ENCODE measurements around the gene GPRASP2.
A peak's percentile ranks its signal among the peaks of the same experiment; 100 is the strongest.
"Not testable (repeated sequence)": the region's sequence is repeated elsewhere in the genome, so short reads cannot be mapped to it uniquely, and the experiment has no call there.

The GPRASP2 gene

GRCh38 chrX:102720237-102721168 lies 8.3 kb downstream of the GPRASP2 start, which contains the start of gene GPRASP3:
Gene GPRASP3, plus strand, starts transcription at chrX:102720743. Its CDS starts 28,253 bp downstream, at chrX:102748996.
- ATAC-seq (peak; percentile 97), DNase-seq (ENCODE audit: low spot score in 2 of 2) (peak; percentile 25 to 71)
- Mint-ChIP-seq H3K27ac (peak within 1 kb of the TSS; percentile 95), H3K4me3 (peak within 1 kb of the TSS; percentile 86), H3K9me3 (no peaks in the 10 kb centered on the region), H3K36me3 (no peaks in the 10 kb centered on the region), H3K4me1 (peaks cover 6% of the 10 kb centered on the region)

DNA sequence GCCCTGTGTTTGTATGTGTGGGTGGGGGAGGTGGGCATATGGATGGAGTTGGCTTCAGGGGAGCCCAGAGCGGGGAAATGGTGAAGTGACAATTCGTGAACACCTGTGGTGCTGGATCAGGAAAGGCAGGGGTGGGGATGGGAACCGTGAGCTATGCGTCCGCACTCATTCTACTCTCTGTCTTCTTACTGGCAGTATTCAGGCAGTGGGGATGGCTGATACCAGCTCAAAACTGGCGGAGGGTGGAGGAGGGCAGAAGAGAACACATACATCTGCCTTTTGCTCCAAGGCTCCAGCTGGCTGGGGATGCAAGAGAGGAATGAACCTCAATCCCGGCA lies 8.9 kb downstream of the GPRASP2 start:
- ATAC-seq; H3K36me3 Mint-ChIP-seq; H3K4me1 Mint-ChIP-seq; H3K27ac Mint-ChIP-seq; DNase-seq (ENCODE audit: low spot score in 2 of 2); H3K9me3 Mint-ChIP-seq: not testable (repeated sequence)
- H3K4me3 Mint-ChIP-seq, result peak overlapping the region; percentile 86

DNA sequence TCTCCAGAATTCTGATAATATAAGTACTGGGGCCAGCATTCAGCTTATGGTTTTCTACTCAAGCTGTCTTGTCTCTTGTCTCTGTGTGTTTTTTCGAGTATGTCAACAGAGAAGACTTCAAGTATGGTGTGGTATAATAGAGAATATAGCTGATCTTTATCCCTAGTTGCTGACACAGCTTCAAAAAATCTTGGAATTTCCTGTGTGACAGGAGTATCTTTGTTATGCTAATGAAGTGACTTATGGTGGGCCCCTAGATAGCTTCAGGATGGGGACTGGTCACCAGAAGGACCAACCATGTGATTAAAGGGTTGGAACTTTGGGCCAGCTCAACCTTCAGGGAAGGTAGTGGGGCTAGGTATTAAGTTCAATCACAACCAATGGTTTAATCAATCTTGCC lies 11.2 kb downstream of the GPRASP2 start:
- H3K9me3 Mint-ChIP-seq, result no peaks in the 10 kb centered on the region
- H3K4me1 Mint-ChIP-seq, result peaks cover 6% of the 10 kb centered on the region
- ATAC-seq, result no peak
- DNase-seq (ENCODE audit: low spot score in 2 of 2), result no peak
- no peak overlapping the region for H3K4me3 Mint-ChIP-seq
- no peaks in the 10 kb centered on the region for H3K36me3 Mint-ChIP-seq
- H3K27ac Mint-ChIP-seq, result no peak overlapping the region

- ATAC-seq (no peak), DNase-seq (ENCODE audit: low spot score in 2 of 2) (no peak)
- Mint-ChIP-seq H3K27ac (no peak overlapping the region), H3K4me1 (no peaks in the 10 kb centered on the region), H3K4me3 (no peak overlapping the region), H3K9me3 (no peaks in the 10 kb centered on the region), H3K36me3 (no peaks in the 10 kb centered on the region)
Observed at GRCh38 chrX:102727761-102728160, 15.5 kb downstream of the GPRASP2 start.

- no peak overlapping the region for H3K4me3 Mint-ChIP-seq
- H3K4me1 Mint-ChIP-seq, result no peaks in the 10 kb centered on the region
- DNase-seq (ENCODE audit: low spot score in 2 of 2) (no peak), ATAC-seq (no peak)
- H3K36me3 Mint-ChIP-seq, result no peaks in the 10 kb centered on the region
- H3K9me3 Mint-ChIP-seq, result no peaks in the 10 kb centered on the region
- no peak overlapping the region for H3K27ac Mint-ChIP-seq
Observed at GRCh38 chrX:102728646-102729045, 16.4 kb downstream of the GPRASP2 start.

GRCh38 chrX:102739657-102740056 lies 27.4 kb downstream of the GPRASP2 start:
- Mint-ChIP-seq H3K9me3 (no peaks in the 10 kb centered on the region), H3K27ac (no peak overlapping the region), H3K4me3 (no peak overlapping the region), H3K36me3 (no peaks in the 10 kb centered on the region), H3K4me1 (peaks cover 3% of the 10 kb centered on the region)
- ATAC-seq (no peak), DNase-seq (ENCODE audit: low spot score in 2 of 2) (no peak)

DNA sequence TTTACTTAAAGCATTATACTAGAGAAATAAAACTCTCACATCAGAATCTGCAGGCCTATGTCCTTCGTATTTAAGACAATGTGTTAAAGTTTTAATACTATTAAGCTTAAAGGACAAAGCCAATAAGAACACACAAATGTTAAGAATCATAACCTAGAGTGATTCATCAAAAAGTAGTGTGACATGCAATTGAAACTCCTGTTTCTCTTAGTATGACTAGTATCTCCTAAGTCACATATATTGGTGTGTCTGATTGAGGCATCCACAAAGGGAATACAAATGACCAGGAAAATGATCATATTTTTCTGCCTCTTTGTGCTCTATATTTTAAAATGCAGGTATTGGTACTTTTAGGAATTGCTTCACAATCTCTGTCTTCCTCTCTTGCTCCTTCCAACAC lies 32.1 kb downstream of the GPRASP2 start:
- DNase-seq (ENCODE audit: low spot score in 2 of 2), result no peak
- H3K9me3 Mint-ChIP-seq, result no peaks in the 10 kb centered on the region
- no peaks in the 10 kb centered on the region for H3K36me3 Mint-ChIP-seq
- peaks cover 5% of the 10 kb centered on the region for H3K4me1 Mint-ChIP-seq
- no peak overlapping the region for H3K27ac Mint-ChIP-seq
- no peak overlapping the region for H3K4me3 Mint-ChIP-seq
- ATAC-seq, result peak; percentile 79

- H3K4me1 Mint-ChIP-seq, result peaks cover 5% of the 10 kb centered on the region
- H3K9me3 Mint-ChIP-seq, result no peaks in the 10 kb centered on the region
- H3K27ac Mint-ChIP-seq, result no peak overlapping the region
- DNase-seq (ENCODE audit: low spot score in 2 of 2) (no peak), ATAC-seq (no peak)
- H3K4me3 Mint-ChIP-seq, result peak overlapping the region; percentile 71
- H3K36me3 Mint-ChIP-seq, result no peaks in the 10 kb centered on the region
Observed at GRCh38 chrX:102745513-102745856, 33.2 kb downstream of the GPRASP2 start.

DNA sequence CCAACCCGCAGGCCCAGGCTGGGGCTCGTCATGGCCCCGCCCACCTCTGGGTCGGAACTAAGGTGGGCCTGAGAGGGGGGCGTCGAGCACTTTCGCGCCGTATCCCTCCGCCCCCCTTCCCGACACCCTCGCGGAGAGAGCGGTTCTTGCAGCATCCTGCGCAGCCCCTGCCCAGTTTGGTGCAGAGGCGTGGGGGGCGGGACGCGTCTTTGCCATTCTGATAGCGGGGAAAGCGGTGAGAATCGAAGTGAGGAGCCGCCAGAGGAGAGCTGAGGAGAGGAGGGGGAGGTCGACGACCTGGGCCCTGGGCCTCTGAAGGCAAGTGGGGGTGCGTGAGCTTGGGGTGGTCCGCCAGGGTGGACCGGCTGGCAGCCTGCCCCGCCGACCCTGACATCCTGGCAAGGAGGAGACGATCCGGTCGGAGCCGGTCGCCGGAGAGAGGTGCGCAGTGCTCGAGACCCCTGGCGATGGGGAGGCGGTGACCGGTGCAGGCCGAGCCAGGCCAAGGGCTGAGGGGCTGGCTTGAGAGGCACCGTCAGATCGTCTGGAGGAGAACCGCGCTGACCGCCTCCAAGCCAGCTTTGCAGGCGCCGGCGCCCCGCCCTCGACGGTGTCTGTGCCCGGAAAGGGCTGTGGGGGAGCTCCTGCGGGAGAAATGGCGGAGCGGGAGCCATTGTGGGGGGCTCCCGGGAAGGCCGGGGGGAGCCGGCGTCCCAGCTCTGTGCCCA lies 33.8 kb downstream of the GPRASP2 start:
- ATAC-seq (peak; percentile 50), DNase-seq (ENCODE audit: low spot score in 2 of 2) (no peak)
- no peak overlapping the region for H3K27ac Mint-ChIP-seq
- no peaks in the 10 kb centered on the region for H3K36me3 Mint-ChIP-seq
- peak overlapping the region; percentile 71 for H3K4me3 Mint-ChIP-seq
- no peaks in the 10 kb centered on the region for H3K9me3 Mint-ChIP-seq
- peaks cover 5% of the 10 kb centered on the region for H3K4me1 Mint-ChIP-seq

GRCh38 chrX:102765217-102765616 lies 53.0 kb downstream of the GPRASP2 start:
- no peaks in the 10 kb centered on the region for H3K9me3 Mint-ChIP-seq
- H3K27ac Mint-ChIP-seq, result no peak overlapping the region
- ATAC-seq (no peak), DNase-seq (ENCODE audit: low spot score in 2 of 2) (no peak)
- peaks cover 11% of the 10 kb centered on the region for H3K4me1 Mint-ChIP-seq
- H3K36me3 Mint-ChIP-seq, result peaks cover 8% of the 10 kb centered on the region
- H3K4me3 Mint-ChIP-seq, result no peak overlapping the region

GRCh38 chrX:102765809-102766208 lies 53.6 kb downstream of the GPRASP2 start:
- DNase-seq (ENCODE audit: low spot score in 2 of 2) (no peak), ATAC-seq (no peak)
- H3K36me3 Mint-ChIP-seq, result peaks cover 8% of the 10 kb centered on the region
- peaks cover 12% of the 10 kb centered on the region for H3K4me1 Mint-ChIP-seq
- no peak overlapping the region for H3K4me3 Mint-ChIP-seq
- H3K27ac Mint-ChIP-seq, result no peak overlapping the region
- H3K9me3 Mint-ChIP-seq, result no peaks in the 10 kb centered on the region

DNA sequence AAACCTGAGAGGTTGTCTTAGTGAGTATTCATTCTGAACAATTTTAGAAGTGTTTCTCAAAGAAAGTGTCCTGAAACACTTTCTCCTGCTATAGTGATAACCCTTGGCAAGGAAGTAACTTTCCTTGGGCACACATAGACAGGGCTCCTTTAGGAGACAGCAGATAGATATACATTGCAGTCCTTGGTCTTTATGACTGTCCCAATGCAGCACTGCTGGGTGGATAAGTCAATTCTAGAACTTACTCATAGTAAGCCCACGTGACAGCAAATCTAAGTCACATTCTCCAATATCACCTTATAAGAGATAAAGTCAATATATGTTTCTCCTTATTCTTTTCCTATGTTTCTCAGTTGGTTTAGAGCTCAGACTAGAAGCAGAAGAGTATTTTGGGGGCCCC lies 55.0 kb downstream of the GPRASP2 start:
- no peak overlapping the region for H3K4me3 Mint-ChIP-seq
- DNase-seq (ENCODE audit: low spot score in 2 of 2) (no peak), ATAC-seq (peak; percentile 83)
- no peak overlapping the region for H3K27ac Mint-ChIP-seq
- H3K9me3 Mint-ChIP-seq, result no peaks in the 10 kb centered on the region
- peaks cover 8% of the 10 kb centered on the region for H3K36me3 Mint-ChIP-seq
- peaks cover 17% of the 10 kb centered on the region for H3K4me1 Mint-ChIP-seq

All from stimulated activated effector memory CD8-positive, alpha-beta T cell treated with anti-CD3 and anti-CD28 coated beads, Interleukin-12 subunit alpha, Interleukin-12 subunit beta, amount 100 ng/mL, for 72 hours (primary cell).